Measurements from ENCODE around the gene TRMT61A. TPM values are rescaled to one million over a fixed set of nuclear protein-coding genes. Genes with fewer than 3 reads are reported as not detected.

The TRMT61A gene
- polyA plus RNA-seq, 4 donors, result 4.9 to 16.5 (median 7.7) TPM

DNA sequence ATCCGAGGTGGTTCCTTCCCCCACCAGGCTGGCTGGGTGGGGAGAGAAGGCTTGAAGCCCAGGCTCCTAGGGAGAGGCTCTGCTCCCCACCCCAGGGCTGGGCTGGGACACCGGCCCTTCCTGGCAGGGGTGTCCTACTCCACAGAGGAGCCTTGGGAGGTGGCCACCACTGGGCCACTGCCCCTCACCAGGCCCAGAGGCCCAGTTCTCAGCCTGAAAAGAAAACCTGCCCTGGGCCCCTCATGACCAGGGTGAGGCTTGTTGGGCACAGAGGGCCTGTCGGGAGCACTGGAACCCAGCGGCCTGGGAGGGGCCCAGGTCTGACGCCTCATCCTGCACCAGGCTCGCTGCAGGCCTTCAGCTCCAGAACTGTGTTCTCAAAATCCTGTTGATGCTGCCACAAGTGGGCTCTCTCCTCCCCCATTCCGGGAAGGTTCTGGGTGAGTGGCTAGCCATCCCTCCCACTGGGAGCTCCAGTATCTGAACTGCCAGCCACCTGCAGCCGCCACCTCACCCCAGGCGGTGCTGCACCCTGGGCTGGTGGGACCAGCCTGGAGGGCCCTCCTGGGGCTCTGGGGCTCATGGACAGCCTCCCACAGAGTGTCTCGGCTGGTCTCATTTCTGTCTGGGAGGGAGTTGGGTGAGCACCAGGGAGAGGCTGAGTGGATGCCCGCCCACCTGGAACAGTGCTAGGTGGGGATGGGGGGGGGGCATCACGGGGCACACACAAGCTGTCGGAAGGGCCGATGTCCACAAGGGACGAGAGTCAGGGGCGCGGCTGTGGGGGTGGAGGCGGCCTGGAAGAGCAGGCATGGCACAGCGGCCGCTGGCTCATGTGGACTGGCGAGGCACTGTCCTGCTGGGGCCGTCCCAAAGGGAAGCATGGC is 21.7 kb downstream of the TRMT61A start:
- H3K27ac ChIP-seq (ENCODE audit: low read depth in 1 of 3, low read length in 2 of 3), result peak overlapping the region in 1 of 3 donors; percentile 56
- 70 to 78% (median 75%) methylated on average over 21 to 22 of the region's 22 CpGs for WGBS, 3 donors
- DNase-seq, result no peak

DNA sequence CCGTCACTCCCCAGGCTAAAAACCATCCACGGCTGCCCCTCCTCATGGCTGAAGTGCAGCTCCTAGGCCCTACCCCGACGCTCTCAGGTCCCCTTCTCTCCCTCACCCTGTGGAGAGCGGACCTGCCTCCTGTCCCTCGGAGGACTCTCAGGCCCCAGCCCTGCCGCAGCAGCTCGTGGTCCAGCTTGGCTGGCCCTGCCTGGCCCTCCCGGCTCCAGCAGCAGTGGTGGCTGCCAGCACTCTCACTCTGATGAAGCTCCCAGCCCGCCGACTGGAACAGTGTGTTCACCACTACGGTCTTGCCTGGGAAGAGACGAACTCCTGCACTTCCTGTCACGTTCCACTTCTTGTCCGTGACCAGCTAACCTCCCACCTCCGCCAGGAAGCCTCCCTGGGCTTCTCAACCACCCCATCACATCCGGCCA is 22.4 kb downstream of the TRMT61A start:
- peak overlapping the region in 2 of 3 donors; percentile 56 to 66 for H3K27ac ChIP-seq (ENCODE audit: low read depth in 1 of 3, low read length in 2 of 3)
- H3K4me1 ChIP-seq (ENCODE audit: control insufficient read depth in 3 of 3, insufficient read depth in 2 of 3, low read depth in 1 of 3, low read length in 2 of 3), result peaks cover 0 to 12% (median 0%) of the 10 kb centered on the region in 3 donors
- 77 to 91% (median 88%) methylated on average over 15 to 17 of the region's 17 CpGs for WGBS, 3 donors
- no peak for FAIRE-seq
- no peak overlapping the region for H3K4me3 ChIP-seq (ENCODE audit: low read depth in 1 of 3, low read length in 3 of 3)
- peaks cover 0 to 15% (median 0%) of the 10 kb centered on the region in 3 donors for H3K36me3 ChIP-seq (ENCODE audit: control insufficient read depth in 3 of 3, insufficient read depth in 2 of 3, low read depth in 1 of 3, low read length in 3 of 3)
- no peak for DNase-seq
- no peaks in the 10 kb centered on the region for H3K9me3 ChIP-seq (ENCODE audit: control insufficient read depth in 2 of 2, insufficient read depth in 1 of 2, low read depth in 1 of 2, low read length in 1 of 2)
- H3K27me3 ChIP-seq (ENCODE audit: control insufficient read depth in 3 of 3, insufficient read depth in 3 of 3, low read length in 3 of 3), result no peaks in the 10 kb centered on the region

More for the DNA sequence above, 21.7 kb downstream of the TRMT61A start:
- H3K4me3 ChIP-seq (ENCODE audit: low read depth in 1 of 3, low read length in 3 of 3), result no peak overlapping the region
- peaks cover 0 to 13% (median 0%) of the 10 kb centered on the region in 3 donors for H3K4me1 ChIP-seq (ENCODE audit: control insufficient read depth in 3 of 3, insufficient read depth in 2 of 3, low read depth in 1 of 3, low read length in 2 of 3)
- no peaks in the 10 kb centered on the region for H3K9me3 ChIP-seq (ENCODE audit: control insufficient read depth in 2 of 2, insufficient read depth in 1 of 2, low read depth in 1 of 2, low read length in 1 of 2)
- H3K27me3 ChIP-seq (ENCODE audit: control insufficient read depth in 3 of 3, insufficient read depth in 3 of 3, low read length in 3 of 3), result no peaks in the 10 kb centered on the region
- FAIRE-seq, result no peak
- peaks cover 0 to 15% (median 0%) of the 10 kb centered on the region in 3 donors for H3K36me3 ChIP-seq (ENCODE audit: control insufficient read depth in 3 of 3, insufficient read depth in 2 of 3, low read depth in 1 of 3, low read length in 3 of 3)

DNA sequence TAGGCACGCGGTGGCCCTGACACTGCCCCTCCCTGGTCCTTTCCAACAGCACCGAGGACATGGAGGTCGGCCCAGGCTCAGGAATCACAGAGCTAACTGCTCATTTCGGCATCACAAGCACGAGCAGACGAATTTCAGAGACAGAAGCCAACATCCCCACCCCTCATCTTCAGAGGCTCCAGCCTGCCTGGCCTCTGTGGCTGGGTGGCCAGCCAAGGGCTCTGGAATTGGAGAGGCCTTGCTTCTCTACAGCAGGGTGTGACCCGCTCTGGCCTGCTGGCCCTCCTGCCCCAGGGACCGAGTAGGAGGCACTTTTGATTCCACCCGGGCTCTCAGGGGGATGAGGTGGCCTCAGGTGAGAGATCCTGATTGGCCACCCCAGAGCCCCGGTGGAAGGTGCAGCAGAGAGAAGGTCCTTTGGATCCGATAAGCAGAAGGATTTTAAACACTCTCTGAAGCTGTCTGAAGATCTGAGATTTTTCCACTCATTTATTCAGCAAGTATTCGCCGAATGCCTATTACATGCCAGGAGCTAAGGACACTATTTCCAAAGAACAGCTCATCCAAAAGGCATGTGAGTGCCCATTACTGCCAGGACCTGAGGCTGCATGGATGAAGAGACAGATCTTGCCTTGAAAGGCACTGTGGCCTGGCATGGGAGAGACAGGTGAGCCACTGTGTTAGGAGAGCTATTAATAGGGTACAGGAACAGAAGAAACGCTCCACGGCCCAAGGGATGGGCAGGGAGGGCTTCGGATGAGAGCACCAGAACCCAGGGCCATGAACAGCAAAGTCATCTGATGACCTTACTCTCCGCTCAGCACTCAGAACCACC is 23.2 kb downstream of the TRMT61A start:
- no peaks in the 10 kb centered on the region for H3K27me3 ChIP-seq (ENCODE audit: control insufficient read depth in 3 of 3, insufficient read depth in 3 of 3, low read length in 3 of 3)
- peak overlapping the region in 2 of 3 donors; percentile 56 to 66 for H3K27ac ChIP-seq (ENCODE audit: low read depth in 1 of 3, low read length in 2 of 3)
- FAIRE-seq, result no peak
- no peak for DNase-seq
- H3K4me3 ChIP-seq (ENCODE audit: low read depth in 1 of 3, low read length in 3 of 3), result no peak overlapping the region
- WGBS, 3 donors, result 80 to 87% (median 82%) methylated on average over 18 of the region's 18 CpGs
- peaks cover 0 to 15% (median 0%) of the 10 kb centered on the region in 3 donors for H3K36me3 ChIP-seq (ENCODE audit: control insufficient read depth in 3 of 3, insufficient read depth in 2 of 3, low read depth in 1 of 3, low read length in 3 of 3)
- no peaks in the 10 kb centered on the region for H3K9me3 ChIP-seq (ENCODE audit: control insufficient read depth in 2 of 2, insufficient read depth in 1 of 2, low read depth in 1 of 2, low read length in 1 of 2)
- peaks cover 0 to 6% (median 0%) of the 10 kb centered on the region in 3 donors for H3K4me1 ChIP-seq (ENCODE audit: control insufficient read depth in 3 of 3, insufficient read depth in 2 of 3, low read depth in 1 of 3, low read length in 2 of 3)

DNA sequence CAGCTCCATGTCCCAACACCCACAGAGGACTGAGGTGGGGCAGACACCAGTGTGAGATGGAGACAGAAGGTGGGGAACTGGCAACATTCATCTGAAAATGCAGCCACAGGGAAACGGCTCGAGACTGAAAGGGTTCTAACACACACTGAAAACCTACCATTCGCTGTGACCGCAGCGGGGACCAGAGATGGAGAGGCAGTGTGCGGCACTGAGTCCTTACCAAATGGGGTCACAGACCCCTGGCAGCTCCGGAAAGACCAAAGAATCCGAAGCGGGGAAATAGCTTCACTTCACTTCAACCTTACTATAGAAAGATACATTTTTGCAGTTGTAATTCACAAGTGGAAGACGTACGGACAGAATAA is 23.8 kb downstream of the TRMT61A start:
- FAIRE-seq, result no peak
- no peak for DNase-seq
- Histone ChIP-seq H3K4me3 (ENCODE audit: low read depth in 1 of 3, low read length in 3 of 3) (no peak overlapping the region), H3K4me1 (ENCODE audit: control insufficient read depth in 3 of 3, insufficient read depth in 2 of 3, low read depth in 1 of 3, low read length in 2 of 3) (peaks cover 0 to 6% (median 0%) of the 10 kb centered on the region in 3 donors), H3K9me3 (ENCODE audit: control insufficient read depth in 2 of 2, insufficient read depth in 1 of 2, low read depth in 1 of 2, low read length in 1 of 2) (no peaks in the 10 kb centered on the region), H3K27me3 (ENCODE audit: control insufficient read depth in 3 of 3, insufficient read depth in 3 of 3, low read length in 3 of 3) (no peaks in the 10 kb centered on the region), H3K36me3 (ENCODE audit: control insufficient read depth in 3 of 3, insufficient read depth in 2 of 3, low read depth in 1 of 3, low read length in 3 of 3) (peaks cover 0 to 19% (median 0%) of the 10 kb centered on the region in 3 donors), H3K27ac (ENCODE audit: low read depth in 1 of 3, low read length in 2 of 3) (peak overlapping the region in 2 of 3 donors; percentile 9 to 31)
- 95 to 97% (median 96%) methylated on average over 11 of the region's 11 CpGs for WGBS, 3 donors

DNA sequence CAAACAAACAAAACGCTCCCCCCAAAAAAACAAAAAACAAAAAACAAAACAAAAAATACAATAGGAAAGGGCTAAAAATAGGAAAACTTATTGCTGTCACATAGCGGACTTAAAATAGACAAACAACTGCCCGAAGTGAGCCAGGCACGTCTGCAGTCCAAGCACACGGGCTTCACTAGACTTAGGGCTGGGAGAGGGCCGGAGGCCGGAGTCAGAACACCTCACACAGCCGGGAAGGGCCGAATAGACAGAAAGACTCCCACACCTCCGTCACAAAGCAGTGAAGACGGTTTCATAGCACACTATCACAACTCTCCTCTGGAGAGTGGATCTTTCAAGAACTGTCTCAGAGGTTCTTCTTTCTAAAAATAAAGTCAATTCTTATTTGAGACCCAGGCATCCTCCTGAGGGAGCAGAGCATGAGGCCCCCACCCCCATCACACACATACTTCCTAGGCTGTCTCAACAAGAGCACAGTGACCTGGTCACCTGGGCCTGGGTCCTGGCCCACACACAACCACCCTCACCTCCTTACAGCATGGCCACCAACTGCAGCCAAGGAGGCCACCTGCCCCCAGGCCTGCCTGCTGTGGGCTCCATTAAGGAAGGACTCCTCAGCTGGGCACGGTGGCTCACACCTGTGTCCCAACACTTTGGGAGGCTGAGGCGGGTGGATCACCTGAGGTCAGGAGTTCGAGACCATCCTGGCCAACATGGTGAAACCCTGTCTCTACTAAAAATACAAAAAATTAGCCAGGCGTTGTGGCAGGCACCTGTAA is 26.8 kb downstream of the TRMT61A start:
- 82 to 89% (median 87%) methylated on average over 15 of the region's 15 CpGs for WGBS, 3 donors
- FAIRE-seq, result no peak
- no peak for DNase-seq
- Histone ChIP-seq H3K9me3 (ENCODE audit: control insufficient read depth in 2 of 2, insufficient read depth in 1 of 2, low read depth in 1 of 2, low read length in 1 of 2) (no peaks in the 10 kb centered on the region), H3K4me1 (ENCODE audit: control insufficient read depth in 3 of 3, insufficient read depth in 2 of 3, low read depth in 1 of 3, low read length in 2 of 3) (peaks cover 0 to 5% (median 0%) of the 10 kb centered on the region in 3 donors), H3K36me3 (ENCODE audit: control insufficient read depth in 3 of 3, insufficient read depth in 2 of 3, low read depth in 1 of 3, low read length in 3 of 3) (peaks cover 4 to 35% (median 5%) of the 10 kb centered on the region in 3 donors), H3K27ac (ENCODE audit: low read depth in 1 of 3, low read length in 2 of 3) (no peak overlapping the region), H3K4me3 (ENCODE audit: low read depth in 1 of 3, low read length in 3 of 3) (no peak overlapping the region), H3K27me3 (ENCODE audit: control insufficient read depth in 3 of 3, insufficient read depth in 3 of 3, low read length in 3 of 3) (no peaks in the 10 kb centered on the region)

DNA sequence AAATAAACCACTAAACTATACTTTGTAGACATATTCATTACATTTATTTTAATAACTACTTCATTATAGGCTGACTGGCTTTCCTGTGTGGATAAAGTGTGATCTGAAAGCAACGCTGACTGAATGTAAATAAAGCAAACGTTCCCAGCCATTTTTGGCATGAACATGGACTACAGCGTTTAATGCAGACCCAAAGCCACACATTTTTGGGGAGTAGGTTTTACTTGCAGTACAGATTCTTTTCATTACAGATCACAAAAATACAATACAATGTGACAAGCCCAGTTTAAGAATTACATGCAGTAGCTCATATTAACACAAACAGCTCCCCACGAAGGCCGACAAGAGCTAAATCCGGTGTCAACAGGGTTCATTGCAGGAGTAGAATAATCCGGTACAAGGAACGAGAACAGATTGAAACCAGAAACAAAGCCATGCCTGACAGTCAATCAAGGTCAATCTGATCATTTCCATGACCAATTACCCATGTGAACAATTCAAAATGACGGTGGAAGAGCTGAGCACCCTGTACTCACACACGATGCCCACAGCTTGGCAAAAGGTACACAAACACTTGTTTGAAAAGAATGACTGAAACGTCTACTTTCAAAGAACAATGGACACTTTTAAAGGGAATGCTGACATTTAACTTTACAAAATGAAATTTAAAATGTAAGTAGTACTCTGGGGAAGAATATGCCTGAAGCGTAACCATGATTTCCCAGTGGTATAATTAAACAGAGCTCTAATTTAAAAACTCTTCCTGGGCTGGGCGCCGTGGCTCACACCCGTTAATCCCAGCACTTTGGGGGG is 28.2 kb downstream of the TRMT61A start:
- H3K4me1 ChIP-seq (ENCODE audit: control insufficient read depth in 3 of 3, insufficient read depth in 2 of 3, low read depth in 1 of 3, low read length in 2 of 3), result peaks cover 0 to 12% (median 4%) of the 10 kb centered on the region in 3 donors
- H3K4me3 ChIP-seq (ENCODE audit: low read depth in 1 of 3, low read length in 3 of 3), result no peak overlapping the region
- H3K27ac ChIP-seq (ENCODE audit: low read depth in 1 of 3, low read length in 2 of 3), result no peak overlapping the region
- FAIRE-seq (no peak), DNase-seq (no peak)
- H3K27me3 ChIP-seq (ENCODE audit: control insufficient read depth in 3 of 3, insufficient read depth in 3 of 3, low read length in 3 of 3), result no peaks in the 10 kb centered on the region
- H3K36me3 ChIP-seq (ENCODE audit: control insufficient read depth in 3 of 3, insufficient read depth in 2 of 3, low read depth in 1 of 3, low read length in 3 of 3), result peaks cover 4 to 30% (median 5%) of the 10 kb centered on the region in 3 donors
- H3K9me3 ChIP-seq (ENCODE audit: control insufficient read depth in 2 of 2, insufficient read depth in 1 of 2, low read depth in 1 of 2, low read length in 1 of 2), result no peaks in the 10 kb centered on the region
- whole genome bisulfite sequencing, 3 donors, result 62 to 69% (median 68%) methylated on average over 15 of the region's 15 CpGs

DNA sequence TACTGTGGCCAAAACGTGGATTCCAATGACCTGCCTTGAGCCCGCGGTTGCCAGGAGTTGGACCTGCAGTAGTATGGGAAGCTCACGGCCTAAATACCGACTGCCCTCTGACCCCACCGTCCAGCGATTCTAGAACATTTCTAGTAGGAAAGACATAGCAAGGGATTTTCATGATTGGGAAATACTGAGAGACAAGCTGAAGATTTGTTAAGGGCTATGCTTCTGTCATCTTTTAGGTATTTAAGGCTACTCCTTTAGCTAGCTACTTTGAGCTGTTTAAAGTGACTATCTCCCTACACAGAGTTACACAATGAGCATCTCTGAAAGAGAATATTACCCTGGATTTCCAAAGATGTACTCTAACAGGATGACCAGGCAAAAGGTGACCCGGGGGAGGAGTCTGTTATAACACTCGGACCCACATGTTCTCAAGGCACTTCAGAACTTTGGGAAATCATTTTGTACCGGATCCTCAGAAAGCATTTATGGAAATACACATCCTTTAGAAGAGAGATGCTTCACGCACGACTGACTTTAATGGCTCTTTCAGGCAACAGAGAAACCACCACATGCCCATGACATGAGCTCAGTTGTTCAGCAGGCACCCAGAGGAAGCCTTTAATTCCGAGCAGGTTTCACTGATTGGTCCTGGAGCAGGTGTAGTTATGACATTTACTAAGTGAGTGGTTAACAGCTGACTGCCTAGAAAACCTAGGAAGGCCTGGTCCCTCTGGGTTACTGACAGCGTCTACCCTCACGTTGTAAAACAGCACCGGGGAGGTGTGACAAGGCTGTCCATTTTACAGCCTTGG is 29.3 kb downstream of the TRMT61A start:
- H3K27me3 ChIP-seq (ENCODE audit: control insufficient read depth in 3 of 3, insufficient read depth in 3 of 3, low read length in 3 of 3), result no peaks in the 10 kb centered on the region
- FAIRE-seq (no peak), DNase-seq (no peak)
- no peaks in the 10 kb centered on the region for H3K9me3 ChIP-seq (ENCODE audit: control insufficient read depth in 2 of 2, insufficient read depth in 1 of 2, low read depth in 1 of 2, low read length in 1 of 2)
- H3K36me3 ChIP-seq (ENCODE audit: control insufficient read depth in 3 of 3, insufficient read depth in 2 of 3, low read depth in 1 of 3, low read length in 3 of 3), result peaks cover 4 to 26% (median 5%) of the 10 kb centered on the region in 3 donors
- H3K4me1 ChIP-seq (ENCODE audit: control insufficient read depth in 3 of 3, insufficient read depth in 2 of 3, low read depth in 1 of 3, low read length in 2 of 3), result peaks cover 0 to 12% (median 4%) of the 10 kb centered on the region in 3 donors
- no peak overlapping the region for H3K4me3 ChIP-seq (ENCODE audit: low read depth in 1 of 3, low read length in 3 of 3)
- WGBS, 3 donors, result 85 to 88% (median 86%) methylated on average over 16 of the region's 16 CpGs
- H3K27ac ChIP-seq (ENCODE audit: low read depth in 1 of 3, low read length in 2 of 3), result peak overlapping the region in 1 of 3 donors; percentile 48
